Neuronal stem cell (in vitro differentiated cells): ENCODE measurements around the gene POLD1.

Experiments used
- DNase-seq: peaks from one replicate; pipeline ENCODE4 v3.0.0-alpha.2; 2013; ENCODE audit warnings: low spot score
- H2AFZ ChIP-seq: one replicate; pipeline ENCODE4 v1.6.1; 2013; ENCODE audit warnings: mild to moderate bottlenecking, low read length, inconsistent platforms
- H2AK5ac ChIP-seq: 2 replicates; pipeline ENCODE4 v1.6.1; 2013; ENCODE audit warnings: low read depth, mild to moderate bottlenecking, inconsistent platforms, low read length, moderate library complexity, mixed read lengths
- H2BK120ac ChIP-seq: 2 replicates; pipeline ENCODE4 v1.6.1; 2013; ENCODE audit warnings: low read depth, mild to moderate bottlenecking, inconsistent platforms, low read length, moderate library complexity, mixed read lengths
- H2BK12ac ChIP-seq: one replicate; pipeline ENCODE4 v1.6.1; 2013; ENCODE audit warnings: low read length, inconsistent platforms
- H2BK15ac ChIP-seq: 2 replicates; pipeline ENCODE4 v1.6.1; 2013; ENCODE audit warnings: mild to moderate bottlenecking, low read length, inconsistent platforms, mixed read lengths
- H2BK5ac ChIP-seq: one replicate; pipeline ENCODE4 v1.6.1; 2013; ENCODE audit warnings: inconsistent platforms, mild to moderate bottlenecking, low read length, moderate library complexity
- H3K14ac ChIP-seq: one replicate; pipeline ENCODE4 v1.6.1; 2013; ENCODE audit warnings: low read length, inconsistent platforms
- H3K18ac ChIP-seq: 2 replicates; pipeline ENCODE4 v1.6.1; 2013; ENCODE audit warnings: low read length, inconsistent platforms
- H3K23ac ChIP-seq: 2 replicates; pipeline ENCODE4 v1.6.1; 2013; ENCODE audit warnings: low read depth, mild to moderate bottlenecking, mixed read lengths, low read length, inconsistent platforms; ENCODE audit not compliant: poor library complexity
- H3K27ac ChIP-seq: replicated peaks from 3 replicates; pipeline ENCODE4 v1.5.1; 2013; ENCODE audit warnings: low read length, inconsistent platforms
- H3K27me3 ChIP-seq, 3 experiments: 2 replicates each; pipeline ENCODE4 v1.6.1; 2013; ENCODE audit warnings: low read length in 3 of 3, mild to moderate bottlenecking in 2 of 3, inconsistent platforms in 1 of 3, low read depth in 1 of 3, mixed read lengths in 1 of 3, moderate library complexity in 1 of 3; ENCODE audit not compliant: control insufficient read depth in 3 of 3, insufficient read depth in 3 of 3
- H3K36me3 ChIP-seq, 2 donors: replicated peaks in 1 of 2; 2 replicates each; pipeline ENCODE4 v1.6.1; 2013; ENCODE audit warnings: low read length in 2 of 2; ENCODE audit not compliant: control insufficient read depth in 2 of 2, insufficient read depth in 2 of 2
- H3K4ac ChIP-seq: 2 replicates; pipeline ENCODE4 v1.6.1; 2013; ENCODE audit warnings: inconsistent platforms, mild to moderate bottlenecking, low read length, moderate library complexity
- H3K4me1 ChIP-seq, 2 donors: 1 replicate in 1 of 2; 2 replicates in 1 of 2; pipeline ENCODE4 v1.6.1; 2013; ENCODE audit warnings: low read length in 2 of 2, low read depth in 1 of 2; ENCODE audit not compliant: control insufficient read depth in 2 of 2, insufficient read depth in 1 of 2
- H3K4me2 ChIP-seq: one replicate; pipeline ENCODE4 v1.6.1; 2013; ENCODE audit warnings: mild to moderate bottlenecking, low read length, inconsistent platforms; ENCODE audit not compliant: insufficient read depth, poor library complexity, severe bottlenecking
- H3K4me3 ChIP-seq, 2 donors: 2 replicates each; pipeline ENCODE4 v1.5.1; 2013; ENCODE audit warnings: low read length in 2 of 2, mild to moderate bottlenecking in 2 of 2, inconsistent platforms in 1 of 2, moderate library complexity in 1 of 2
- H3K79me1 ChIP-seq: one replicate; pipeline ENCODE4 v1.6.1; 2013; ENCODE audit warnings: low read depth, mild to moderate bottlenecking, inconsistent platforms, low read length, moderate library complexity
- H3K9ac ChIP-seq: one replicate; pipeline ENCODE4 v1.6.1; 2013; ENCODE audit warnings: mild to moderate bottlenecking, low read depth, low read length, inconsistent platforms; ENCODE audit not compliant: poor library complexity
- H3K9me3 ChIP-seq, 2 donors: replicated peaks in 1 of 2; 2 replicates each; pipeline versions ENCODE3 to v1.6.1; 2013; ENCODE audit warnings: low read length in 2 of 2, mild to moderate bottlenecking in 2 of 2, inconsistent platforms in 1 of 2, low read depth in 1 of 2, mixed read lengths in 1 of 2, moderate library complexity in 1 of 2; ENCODE audit not compliant: control insufficient read depth in 2 of 2, insufficient read depth in 1 of 2
- H4K8ac ChIP-seq: one replicate; pipeline ENCODE4 v1.6.1; 2013; ENCODE audit warnings: low read depth, mild to moderate bottlenecking, inconsistent platforms, low read length, moderate library complexity
- H4K91ac ChIP-seq: one replicate; pipeline ENCODE4 v1.6.1; 2013; ENCODE audit warnings: low read length, low read depth, mild to moderate bottlenecking, inconsistent platforms; ENCODE audit not compliant: poor library complexity
- WGBS, 2 donors: extraction: QIAGEN DNeasy Blood & Tissue Kit; methylation state at CpG; one replicate each; pipeline ENCODE4 v1.1.7; 2013; ENCODE audit warnings: missing lambda C conversion rate in 2 of 2, mixed read lengths in 1 of 2; ENCODE audit not compliant: insufficient read length in 2 of 2, insufficient replicate concordance in 1 of 2; ENCODE audit errors: extremely low coverage in 2 of 2; 5-methylcytosine and 5-hydroxymethylcytosine counted together

POLD1 gene

GRCh38 chr19:50371914-50372475, 12.2 kb upstream of the POLD1 start:
- H3K9me3 ChIP-seq: no peaks in the 10 kb centered on the region
- H3K4me1 ChIP-seq: peaks cover 7 to 9% of the 10 kb centered on the region in 2 donors
- H3K23ac ChIP-seq: no peak overlapping the region
- DNase-seq: no peak
- H4K8ac ChIP-seq: no peak overlapping the region
- H2BK120ac ChIP-seq: no peak overlapping the region
- H2BK12ac ChIP-seq: no peak overlapping the region
- H3K27me3 ChIP-seq: no peaks in the 10 kb centered on the region
- H3K36me3 ChIP-seq: no peaks in the 10 kb centered on the region
- WGBS, 2 donors: no CpG with 5 or more reads among the region's 10 CpGs
- no peak overlapping the region for H3K27ac ChIP-seq
- no peak overlapping the region for H2AFZ ChIP-seq
- no peak overlapping the region for H3K9ac ChIP-seq
- H2BK15ac ChIP-seq: no peak overlapping the region
- H3K18ac ChIP-seq: no peak overlapping the region
- H2BK5ac ChIP-seq: no peak overlapping the region
- no peak overlapping the region for H3K4ac ChIP-seq
- H3K79me1 ChIP-seq: no peaks in the 10 kb centered on the region
- H3K14ac ChIP-seq: no peak overlapping the region
- H3K4me3 ChIP-seq: no peak overlapping the region
- no peak overlapping the region for H4K91ac ChIP-seq
- no peak overlapping the region for H2AK5ac ChIP-seq
- H3K4me2 ChIP-seq: no peak overlapping the region

GRCh38 chr19:50376166-50377050, 7.7 kb upstream of the POLD1 start, which contains the start of gene NR1H2:
TSS of gene NR1H2 (plus strand) at chr19:50376457. CDS start at chr19:50377606, 1,149 bp downstream.
- peak within 1 kb of the TSS; percentile 97 for H3K18ac ChIP-seq
- no peak within 1 kb of the TSS for H3K4ac ChIP-seq
- H2BK15ac ChIP-seq: no peak within 1 kb of the TSS
- H2BK120ac ChIP-seq: no peak within 1 kb of the TSS
- peaks cover 3 to 4% of the 10 kb centered on the region in 2 donors for H3K4me1 ChIP-seq
- WGBS, 2 donors: no CpG with 5 or more reads among the region's 67 CpGs
- no peak within 1 kb of the TSS for H2BK12ac ChIP-seq
- H3K4me2 ChIP-seq: peak within 1 kb of the TSS; percentile 80
- H3K79me1 ChIP-seq: peaks cover 2% of the 10 kb centered on the region
- peak; percentile 93 for DNase-seq
- peaks cover 37 to 42% of the 10 kb centered on the region in 2 donors for H3K36me3 ChIP-seq
- no peak within 1 kb of the TSS for H4K8ac ChIP-seq
- H2AFZ ChIP-seq: peak within 1 kb of the TSS; percentile 96
- peak within 1 kb of the TSS; percentile 74 for H2AK5ac ChIP-seq
- H2BK5ac ChIP-seq: peak within 1 kb of the TSS; percentile 53
- no peak within 1 kb of the TSS for H4K91ac ChIP-seq
- peak within 1 kb of the TSS; percentile 70 for H3K9ac ChIP-seq
- no peaks in the 10 kb centered on the region for H3K27me3 ChIP-seq
- peak within 1 kb of the TSS; percentile 31 for H3K14ac ChIP-seq
- H3K27ac ChIP-seq: peak within 1 kb of the TSS; percentile 96
- peak within 1 kb of the TSS; percentile 89 for H3K23ac ChIP-seq
- H3K4me3 ChIP-seq: peak within 1 kb of the TSS; percentile 86 to 90
- no peaks in the 10 kb centered on the region for H3K9me3 ChIP-seq

GRCh38 chr19:50377051-50377461, 7.1 kb upstream of the POLD1 start:
- peak overlapping the region; percentile 27 for H3K27ac ChIP-seq

GRCh38 chr19:50377517-50377916, 6.6 kb upstream of the POLD1 start:
- Histone ChIP-seq H3K4me1 (peaks cover 3 to 4% of the 10 kb centered on the region in 2 donors), H4K8ac (no peak overlapping the region), H3K27me3 (no peaks in the 10 kb centered on the region), H3K9me3 (no peaks in the 10 kb centered on the region), H3K4me3 (no peak overlapping the region), H2BK12ac (no peak overlapping the region), H2BK5ac (no peak overlapping the region), H3K23ac (no peak overlapping the region), H3K79me1 (peaks cover 2% of the 10 kb centered on the region), H3K9ac (no peak overlapping the region), H3K36me3 (peaks cover 46 to 53% of the 10 kb centered on the region in 2 donors), H3K4ac (no peak overlapping the region), H3K4me2 (no peak overlapping the region), H3K14ac (no peak overlapping the region), H3K18ac (no peak overlapping the region), H2BK120ac (no peak overlapping the region), H2BK15ac (no peak overlapping the region), H4K91ac (no peak overlapping the region), H2AK5ac (no peak overlapping the region), H3K27ac (peak overlapping the region; percentile 27), H2AFZ (no peak overlapping the region)
- no peak for DNase-seq
- no CpG with 5 or more reads among the region's 9 CpGs for WGBS, 2 donors

More at GRCh38 chr19:50377051-50377461, 7.1 kb upstream of the POLD1 start:
- Histone ChIP-seq H3K4me3 (peak overlapping the region in 1 of 2 donors; percentile 90), H2BK15ac (no peak overlapping the region), H3K27me3 (no peaks in the 10 kb centered on the region), H4K8ac (no peak overlapping the region), H4K91ac (no peak overlapping the region), H3K4ac (no peak overlapping the region), H3K14ac (no peak overlapping the region), H3K18ac (no peak overlapping the region), H3K4me1 (peaks cover 3 to 4% of the 10 kb centered on the region in 2 donors), H3K4me2 (peak overlapping the region; percentile 25), H3K9me3 (no peaks in the 10 kb centered on the region), H2BK120ac (no peak overlapping the region), H3K79me1 (peaks cover 2% of the 10 kb centered on the region), H3K36me3 (peaks cover 42 to 49% of the 10 kb centered on the region in 2 donors), H3K9ac (no peak overlapping the region), H2BK12ac (no peak overlapping the region), H2AK5ac (no peak overlapping the region), H3K23ac (no peak overlapping the region), H2BK5ac (no peak overlapping the region), H2AFZ (no peak overlapping the region)
- no CpG with 5 or more reads among the region's 7 CpGs for WGBS, 2 donors
- no peak for DNase-seq
